PC-9 (cell line): Measurements from ENCODE around the gene DNAJC12.

Source experiments
- EZH2 ChIP-seq: fragments of 200-600 bp; sonication (generic); IDR thresholded peaks from 2 replicates; pipeline ENCODE4 v1.8.0; 2017; ENCODE audit warnings: antibody characterized with exemption, low read depth
- TF ChIP-seq, protein P1 (sequence below): fragments of 200-600 bp; sonication (generic); conservative IDR thresholded peaks from 2 replicates; pipeline ENCODE4 v1.6.1; 2017; ENCODE audit warnings: mixed run types, antibody characterized with exemption, mild to moderate bottlenecking, moderate library complexity

GRCh38 chr10:67779465-67780203 lies 58.4 kb downstream of the DNAJC12 start:
- TF ChIP-seq, protein P1, sequence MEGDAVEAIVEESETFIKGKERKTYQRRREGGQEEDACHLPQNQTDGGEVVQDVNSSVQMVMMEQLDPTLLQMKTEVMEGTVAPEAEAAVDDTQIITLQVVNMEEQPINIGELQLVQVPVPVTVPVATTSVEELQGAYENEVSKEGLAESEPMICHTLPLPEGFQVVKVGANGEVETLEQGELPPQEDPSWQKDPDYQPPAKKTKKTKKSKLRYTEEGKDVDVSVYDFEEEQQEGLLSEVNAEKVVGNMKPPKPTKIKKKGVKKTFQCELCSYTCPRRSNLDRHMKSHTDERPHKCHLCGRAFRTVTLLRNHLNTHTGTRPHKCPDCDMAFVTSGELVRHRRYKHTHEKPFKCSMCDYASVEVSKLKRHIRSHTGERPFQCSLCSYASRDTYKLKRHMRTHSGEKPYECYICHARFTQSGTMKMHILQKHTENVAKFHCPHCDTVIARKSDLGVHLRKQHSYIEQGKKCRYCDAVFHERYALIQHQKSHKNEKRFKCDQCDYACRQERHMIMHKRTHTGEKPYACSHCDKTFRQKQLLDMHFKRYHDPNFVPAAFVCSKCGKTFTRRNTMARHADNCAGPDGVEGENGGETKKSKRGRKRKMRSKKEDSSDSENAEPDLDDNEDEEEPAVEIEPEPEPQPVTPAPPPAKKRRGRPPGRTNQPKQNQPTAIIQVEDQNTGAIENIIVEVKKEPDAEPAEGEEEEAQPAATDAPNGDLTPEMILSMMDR, result peak; percentile 92
- TF ChIP-seq EZH2, result no peak
